Smooth muscle cell (in vitro differentiated cells): ENCODE measurements around the gene NTPCR. TPM values are rescaled to one million over a fixed set of nuclear protein-coding genes. Genes with fewer than 3 reads are reported as not detected.

ENCODE experiments used
- DNase-seq: peaks from one replicate; lab custom pipeline; 2025; ENCODE audit not compliant: unreplicated experiment; lab: John Stamatoyannopoulos, UW
- H2AFZ ChIP-seq: fragments of 200-600 bp; sonication (generic); 2 replicates; pipeline ENCODE4 v1.6.0; 2016; ENCODE audit warnings: antibody characterized with exemption, low read depth, mild to moderate bottlenecking
- H3F3A ChIP-seq: fragments of 200-600 bp; sonication (generic); 2 replicates; pipeline ENCODE4 v1.6.0; 2017; ENCODE audit warnings: antibody characterized with exemption, low read depth
- H3K27ac ChIP-seq: fragments of 200-600 bp; sonication (generic); 2 replicates; pipeline ENCODE4 v1.5.1; 2016; ENCODE audit warnings: low read depth, mild to moderate bottlenecking
- H3K27me3 ChIP-seq: fragments of 200-600 bp; sonication (generic); 2 replicates; pipeline ENCODE4 v1.6.1; 2016; ENCODE audit warnings: low read depth, mild to moderate bottlenecking
- H3K36me3 ChIP-seq: fragments of 200-600 bp; sonication (generic); 2 replicates; pipeline ENCODE4 v1.5.1; 2016; ENCODE audit warnings: low read depth
- H3K4me1 ChIP-seq: fragments of 200-600 bp; sonication (generic); 2 replicates; pipeline ENCODE4 v1.5.1; 2016; ENCODE audit warnings: low read depth
- H3K4me2 ChIP-seq: fragments of 200-600 bp; sonication (generic); 2 replicates; pipeline ENCODE4 v1.6.0; 2016; ENCODE audit warnings: mild to moderate bottlenecking
- H3K4me3 ChIP-seq: fragments of 200-600 bp; sonication (generic); 2 replicates; pipeline ENCODE4 v1.5.1; 2016; ENCODE audit warnings: mild to moderate bottlenecking
- H3K79me2 ChIP-seq: fragments of 200-600 bp; sonication (generic); 2 replicates; pipeline ENCODE4 v1.6.0; 2016; ENCODE audit warnings: low read depth, mild to moderate bottlenecking
- H3K9ac ChIP-seq: fragments of 200-600 bp; sonication (generic); 2 replicates; pipeline ENCODE4 v1.6.0; 2016; ENCODE audit warnings: low read depth
- H3K9me3 ChIP-seq: fragments of 200-600 bp; sonication (generic); replicated peaks from 2 replicates; pipeline ENCODE4 v1.5.1; 2016; ENCODE audit warnings: low read depth
- H4K20me1 ChIP-seq: fragments of 200-600 bp; sonication (generic); 2 replicates; pipeline ENCODE4 v1.6.0; 2016; ENCODE audit warnings: low read depth
- CTCF ChIP-seq: fragments of 200-600 bp; sonication (generic); IDR thresholded peaks from 2 replicates; pipeline ENCODE4 v1.5.1; 2017; ENCODE audit warnings: borderline replicate concordance, mild to moderate bottlenecking, antibody characterized with exemption; ENCODE audit not compliant: insufficient read depth, poor library complexity, severe bottlenecking
- WGBS: methylation state at CpG from one replicate; pipeline ENCODE4 v1.1.7; 2016; ENCODE audit warnings: low lambda C conversion rate; 5-methylcytosine and 5-hydroxymethylcytosine counted together
- polyA plus RNA-seq: library from polyadenylated mRNA; unstranded; fragments of >200 nt; fragmentation: Nextera tagmentation; extraction: Ambion mirVana; gene quantifications from 2 replicates; pipeline ENCODE4 v1.2.1, GENCODE V29; 2016
- total RNA-seq: library from RNA; depleted of rRNA; stranded (reverse); fragments of >200 nt; gene quantifications from 2 replicates; pipeline ENCODE4 v1.2.3, GENCODE V29; 2014

Gene NTPCR
- total and polyA plus RNA-seq, 2 experiments from 2014 or later: 39.2 to 54.3 TPM

GRCh38 chr1:232905331-232906034 lies 44.9 kb upstream of the NTPCR start:
- H3K27me3 ChIP-seq: no peaks in the 10 kb centered on the region
- no peak overlapping the region for H3K4me3 ChIP-seq
- no peaks in the 10 kb centered on the region for H3K9me3 ChIP-seq
- no peak for TF ChIP-seq CTCF
- H4K20me1 ChIP-seq: no peaks in the 10 kb centered on the region
- no peak overlapping the region for H2AFZ ChIP-seq
- H3K79me2 ChIP-seq: no peaks in the 10 kb centered on the region
- no peak overlapping the region for H3K27ac ChIP-seq
- no peak overlapping the region for H3K4me2 ChIP-seq
- WGBS: 80% methylated on average over 4 of the region's 4 CpGs
- H3K4me1 ChIP-seq: peaks cover 9% of the 10 kb centered on the region
- H3K36me3 ChIP-seq: no peaks in the 10 kb centered on the region
- no peak overlapping the region for H3K9ac ChIP-seq
- H3F3A ChIP-seq: no peaks in the 10 kb centered on the region
- no peak for DNase-seq

GRCh38 chr1:232906441-232906840 lies 44.0 kb upstream of the NTPCR start:
- TF ChIP-seq CTCF: no peak
- no peak overlapping the region for H3K27ac ChIP-seq
- H3K4me2 ChIP-seq: no peak overlapping the region
- no peak overlapping the region for H3K9ac ChIP-seq
- no peak overlapping the region for H2AFZ ChIP-seq
- peaks cover 2% of the 10 kb centered on the region for H3K4me1 ChIP-seq
- H3F3A ChIP-seq: no peaks in the 10 kb centered on the region
- no peaks in the 10 kb centered on the region for H3K27me3 ChIP-seq
- no peaks in the 10 kb centered on the region for H3K9me3 ChIP-seq
- no peak for DNase-seq
- no peaks in the 10 kb centered on the region for H4K20me1 ChIP-seq
- no peak overlapping the region for H3K4me3 ChIP-seq
- H3K79me2 ChIP-seq: no peaks in the 10 kb centered on the region
- WGBS: over 99% methylated on average over 6 of the region's 6 CpGs
- no peaks in the 10 kb centered on the region for H3K36me3 ChIP-seq

- DNase-seq: no peak
- H3K27me3 ChIP-seq: no peaks in the 10 kb centered on the region
- no peaks in the 10 kb centered on the region for H3F3A ChIP-seq
- no peak overlapping the region for H3K4me2 ChIP-seq
- no peak overlapping the region for H2AFZ ChIP-seq
- no peak overlapping the region for H3K27ac ChIP-seq
- no peaks in the 10 kb centered on the region for H3K9me3 ChIP-seq
- no peaks in the 10 kb centered on the region for H4K20me1 ChIP-seq
- H3K4me1 ChIP-seq: no peaks in the 10 kb centered on the region
- no peak for TF ChIP-seq CTCF
- no peak overlapping the region for H3K9ac ChIP-seq
- WGBS: 97% methylated on average over 7 of the region's 7 CpGs
- no peaks in the 10 kb centered on the region for H3K36me3 ChIP-seq
- H3K79me2 ChIP-seq: no peaks in the 10 kb centered on the region
- no peak overlapping the region for H3K4me3 ChIP-seq
Measured at GRCh38 chr1:232908831-232909230, 41.6 kb upstream of the NTPCR start.

GRCh38 chr1:232909752-232910151 lies 40.7 kb upstream of the NTPCR start:
- 94% methylated on average over 4 of the region's 4 CpGs for WGBS
- no peak overlapping the region for H3K9ac ChIP-seq
- H3K27me3 ChIP-seq: no peaks in the 10 kb centered on the region
- H3F3A ChIP-seq: no peaks in the 10 kb centered on the region
- no peaks in the 10 kb centered on the region for H4K20me1 ChIP-seq
- no peaks in the 10 kb centered on the region for H3K4me1 ChIP-seq
- H3K9me3 ChIP-seq: no peaks in the 10 kb centered on the region
- TF ChIP-seq CTCF: no peak
- no peak for DNase-seq
- no peak overlapping the region for H2AFZ ChIP-seq
- H3K79me2 ChIP-seq: no peaks in the 10 kb centered on the region
- H3K4me3 ChIP-seq: no peak overlapping the region
- no peak overlapping the region for H3K4me2 ChIP-seq
- H3K27ac ChIP-seq: no peak overlapping the region
- H3K36me3 ChIP-seq: no peaks in the 10 kb centered on the region
